SK-N-SH (cell line): Measurements from ENCODE around the gene MAP3K8. TPM values are rescaled to one million over a fixed set of nuclear protein-coding genes. Genes with fewer than 3 reads are reported as not detected.

Source experiments
- CTCF ChIA-PET: fragments of 300-600, 350-600 bp; formaldehyde crosslinking; extraction: SDS; loops from one replicate; lab custom pipeline; 2021; lab: Yijun Ruan, JAX
- POLR2A ChIA-PET: fragments of 350-600 bp; sonication (Branson Sonifier 250); formaldehyde crosslinking; extraction: SDS; loops from one replicate; lab custom pipeline; 2020; ENCODE audit warnings: antibody characterized with exemption, inconsistent platforms; lab: Yijun Ruan, JAX
- DNase-seq: peaks from one replicate; pipeline ENCODE4 v3.0.0; 2012
- H2AFZ ChIP-seq: fragments of 200-600 bp; sonication (generic); 2 replicates; pipeline ENCODE4 v1.8.1; 2016; ENCODE audit warnings: antibody characterized with exemption, mild to moderate bottlenecking, low read depth
- H3F3A ChIP-seq: fragments of 200-600 bp; sonication (generic); replicated peaks from 2 replicates; pipeline ENCODE3; 2016; ENCODE audit warnings: antibody characterized with exemption, mild to moderate bottlenecking; ENCODE audit not compliant: insufficient read depth
- H3K27ac ChIP-seq, 2 experiments: fragments of 200-500 bp in 1 of 2; fragments of 200-600 bp in 1 of 2; sonication (Bioruptor generic) in 1 of 2; sonication (generic), shearing (Covaris generic) in 1 of 2; 2 replicates each; pipeline versions ENCODE4 v1.5.1 to v1.6.1; 2014 to 2016; ENCODE audit warnings: low read depth in 2 of 2, inconsistent platforms in 1 of 2, low read length in 1 of 2, mild to moderate bottlenecking in 1 of 2, mixed read lengths in 1 of 2
- H3K27me3 ChIP-seq: fragments of 200-600 bp; sonication (generic), shearing (Covaris generic); 2 replicates; pipeline ENCODE4 v1.6.1; 2016; ENCODE audit warnings: mixed run types; ENCODE audit not compliant: insufficient read depth
- H3K36me3 ChIP-seq, 2 experiments: fragments of 200-500 bp in 1 of 2; fragments of 200-600 bp in 1 of 2; sonication (Bioruptor generic) in 1 of 2; sonication (generic) in 1 of 2; replicated peaks in 1 of 2; 2 replicates each; pipeline versions ENCODE3 to v1.5.1; 2014 to 2016; ENCODE audit warnings: low read length in 1 of 2, mild to moderate bottlenecking in 1 of 2; ENCODE audit not compliant: insufficient read depth in 2 of 2, control insufficient read depth in 1 of 2
- H3K4me1 ChIP-seq, 2 experiments: fragments of 200-500 bp in 1 of 2; fragments of 200-600 bp in 1 of 2; sonication (Bioruptor generic) in 1 of 2; sonication (generic), shearing (Covaris generic) in 1 of 2; 2 replicates each; pipeline versions ENCODE4 v1.5.1 to v1.6.1; 2014 to 2016; ENCODE audit warnings: low read depth in 1 of 2, low read length in 1 of 2, mixed run types in 1 of 2; ENCODE audit not compliant: insufficient read depth in 2 of 2, control insufficient read depth in 1 of 2
- H3K4me2 ChIP-seq: fragments of 200-600 bp; sonication (generic), shearing (Covaris generic); 2 replicates; pipeline ENCODE4 v1.6.1; 2017; ENCODE audit warnings: mixed run types
- H3K4me3 ChIP-seq, 2 experiments: fragments of 200-500 bp in 1 of 2; fragments of 200-600 bp in 1 of 2; sonication (Bioruptor generic) in 1 of 2; sonication (generic), shearing (Covaris generic) in 1 of 2; 2 replicates each; pipeline versions ENCODE4 v1.5.1 to v1.8.1; 2014 to 2016; ENCODE audit warnings: low read depth in 2 of 2, inconsistent platforms in 1 of 2, low read length in 1 of 2, mild to moderate bottlenecking in 1 of 2, mixed read lengths in 1 of 2, moderate library complexity in 1 of 2
- H3K79me2 ChIP-seq: fragments of 200-600 bp; sonication (generic); 2 replicates; pipeline ENCODE4 v1.8.1; 2017; ENCODE audit warnings: mild to moderate bottlenecking; ENCODE audit not compliant: insufficient read depth
- H3K9ac ChIP-seq: fragments of 200-600 bp; sonication (generic); 2 replicates; pipeline ENCODE4 v1.6.1; 2017; ENCODE audit warnings: mixed run types
- H3K9me2 ChIP-seq: fragments of 200-600 bp; sonication (generic); 2 replicates; pipeline ENCODE4 v1.6.1; 2017; ENCODE audit warnings: mixed run types
- H3K9me3 ChIP-seq: fragments of 200-600 bp; sonication (generic); 2 replicates; pipeline ENCODE4 v1.6.1; 2017; ENCODE audit warnings: mixed run types, mild to moderate bottlenecking, moderate library complexity
- H4K20me1 ChIP-seq: fragments of 200-600 bp; sonication (generic); 2 replicates; pipeline ENCODE4 v1.6.1; 2017; ENCODE audit warnings: mild to moderate bottlenecking, mixed run types; ENCODE audit not compliant: insufficient read depth
- CHD2 ChIP-seq: fragments of 150-350 bp; IDR thresholded peaks from 2 replicates; pipeline ENCODE4 v1.6.1; 2018; ENCODE audit warnings: low read length; ENCODE audit not compliant: partially characterized antibody
- CTCF ChIP-seq: fragments of 200-600 bp; sonication (generic); IDR thresholded peaks from 2 replicates; pipeline ENCODE4 v1.6.1; 2017; ENCODE audit warnings: antibody characterized with exemption, mild to moderate bottlenecking, moderate library complexity
- EP300 ChIP-seq, 2 experiments: IDR thresholded peaks; 2 replicates each; pipeline versions ENCODE4 v1.4.0 to v1.6.1; 2012; ENCODE audit warnings: borderline replicate concordance in 1 of 2, low read depth in 1 of 2, low read length in 1 of 2
- EZH2phosphoT487 ChIP-seq: fragments of 200-600 bp; sonication (generic); IDR thresholded peaks from 2 replicates; pipeline ENCODE4 v1.6.1; 2017; ENCODE audit warnings: low read depth, mixed run types, mild to moderate bottlenecking, antibody characterized with exemption, moderate library complexity, borderline replicate concordance
- FOXM1 ChIP-seq: IDR thresholded peaks from 2 replicates; pipeline ENCODE4 v1.4.0; 2012; ENCODE audit warnings: low read depth, mild to moderate bottlenecking
- JUND ChIP-seq: IDR thresholded peaks from 2 replicates; pipeline ENCODE4 v1.4.0; 2012
- MEF2A ChIP-seq: IDR thresholded peaks from 2 replicates; pipeline ENCODE4 v1.4.0; 2012; ENCODE audit warnings: low read depth, borderline replicate concordance
- MXI1 ChIP-seq: IDR thresholded peaks from 2 replicates; pipeline ENCODE4 v1.6.1; 2012; ENCODE audit warnings: mild to moderate bottlenecking, low read depth, low read length, improper control_type of control experiment
- PBX3 ChIP-seq: IDR thresholded peaks from 2 replicates; pipeline ENCODE4; 2012
- RFX5 ChIP-seq: IDR thresholded peaks from 2 replicates; pipeline ENCODE4 v1.6.1; 2012; ENCODE audit warnings: mild to moderate bottlenecking, improper control_type of control experiment, low read length
- USF1 ChIP-seq: IDR thresholded peaks from 2 replicates; pipeline ENCODE4 v1.4.0; 2012; ENCODE audit warnings: low read depth, borderline replicate concordance
- USF2 ChIP-seq: fragments of 150-350 bp; IDR thresholded peaks from 2 replicates; pipeline ENCODE4 v1.6.1; 2017; ENCODE audit warnings: antibody characterized with exemption, low read length, low read depth, borderline replicate concordance
- WGBS: methylation state at CpG from one replicate; pipeline ENCODE4 v1.1.6; 2017; ENCODE audit warnings: low lambda C conversion rate; 5-methylcytosine and 5-hydroxymethylcytosine counted together
- polyA plus RNA-seq, 3 experiments: library from polyadenylated mRNA; depleted of rRNA; stranded (reverse); fragments of >200 nt; gene quantifications; 2 replicates each; pipeline ENCODE4 v1.2.3, GENCODE V29; 2012
- TF ChIP-seq, protein P1 (sequence below): fragments of 150-350 bp; IDR thresholded peaks from 2 replicates; pipeline ENCODE4 v1.6.1; 2016; ENCODE audit warnings: mild to moderate bottlenecking, low read depth, low read length
- TF ChIP-seq, protein P2 (sequence below): IDR thresholded peaks from 2 replicates; pipeline ENCODE4 v1.4.0; 2012; ENCODE audit warnings: low read depth, borderline replicate concordance

Gene MAP3K8
- polyA plus RNA-seq, 1 of the 3 experiments (the other 2 are of a cell fraction): 3.7 TPM

- H4K20me1 ChIP-seq: no peaks in the 10 kb centered on the region
- no peaks in the 10 kb centered on the region for H3K9me3 ChIP-seq
- no peaks in the 10 kb centered on the region for H3K27me3 ChIP-seq
- H3K4me2 ChIP-seq: no peak overlapping the region
- CTCF ChIA-PET: no interaction called here
- no peaks in the 10 kb centered on the region for H3K9me2 ChIP-seq
- TF ChIP-seq EP300 (IDR thresholded peaks at IDR 0.05; ENCODE audit: borderline replicate concordance in 1 of 2, low read depth in 1 of 2, low read length in 1 of 2) (no peak), PBX3 (no peak), FOXM1 (no peak), CTCF (no peak), MEF2A (no peak), USF1 (no peak)
- TF ChIP-seq, protein P1, sequence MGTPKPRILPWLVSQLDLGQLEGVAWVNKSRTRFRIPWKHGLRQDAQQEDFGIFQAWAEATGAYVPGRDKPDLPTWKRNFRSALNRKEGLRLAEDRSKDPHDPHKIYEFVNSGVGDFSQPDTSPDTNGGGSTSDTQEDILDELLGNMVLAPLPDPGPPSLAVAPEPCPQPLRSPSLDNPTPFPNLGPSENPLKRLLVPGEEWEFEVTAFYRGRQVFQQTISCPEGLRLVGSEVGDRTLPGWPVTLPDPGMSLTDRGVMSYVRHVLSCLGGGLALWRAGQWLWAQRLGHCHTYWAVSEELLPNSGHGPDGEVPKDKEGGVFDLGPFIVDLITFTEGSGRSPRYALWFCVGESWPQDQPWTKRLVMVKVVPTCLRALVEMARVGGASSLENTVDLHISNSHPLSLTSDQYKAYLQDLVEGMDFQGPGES: no peak
- H3K79me2 ChIP-seq: no peaks in the 10 kb centered on the region
- POLR2A ChIA-PET: no interaction called here
- no peak overlapping the region for H2AFZ ChIP-seq
- H3K36me3 ChIP-seq: no peaks in the 10 kb centered on the region
- H3K4me1 ChIP-seq: no peaks in the 10 kb centered on the region
- no peak for DNase-seq
- no peak overlapping the region for H3K27ac ChIP-seq
- no peak overlapping the region for H3K9ac ChIP-seq
- H3F3A ChIP-seq: no peaks in the 10 kb centered on the region
- H3K4me3 ChIP-seq: no peak overlapping the region
Measured at GRCh38 chr10:30481603-30482002, 47.6 kb downstream of the MAP3K8 start.

- no peak overlapping the region for H3K4me2 ChIP-seq
- ChIA-PET POLR2A (no interaction called here), CTCF (interaction anchor here (1.6 kb wide), 1 partner anchor 96 kb away, joined by 4 read pairs; no protein-coding TSS in a partner anchor)
- no peaks in the 10 kb centered on the region for H3K9me2 ChIP-seq
- no peaks in the 10 kb centered on the region for H3F3A ChIP-seq
- H2AFZ ChIP-seq: no peak overlapping the region
- no peaks in the 10 kb centered on the region for H3K9me3 ChIP-seq
- no peak overlapping the region for H3K9ac ChIP-seq
- H3K4me3 ChIP-seq: no peak overlapping the region
- 59% methylated on average over 6 of the region's 6 CpGs for WGBS
- no peaks in the 10 kb centered on the region for H4K20me1 ChIP-seq
- H3K36me3 ChIP-seq: no peaks in the 10 kb centered on the region
- no peaks in the 10 kb centered on the region for H3K27me3 ChIP-seq
- H3K79me2 ChIP-seq: no peaks in the 10 kb centered on the region
- H3K27ac ChIP-seq: no peak overlapping the region
- DNase-seq: no peak
- no peaks in the 10 kb centered on the region; a peak in 1 of 4 replicates for H3K4me1 ChIP-seq
- TF ChIP-seq MEF2A (no peak), EZH2phosphoT487 (no peak), USF2 (no peak), CTCF (no peak), RFX5 (no peak), MXI1 (no peak), CHD2 (no peak), JUND (no peak)
- TF ChIP-seq, protein P2, sequence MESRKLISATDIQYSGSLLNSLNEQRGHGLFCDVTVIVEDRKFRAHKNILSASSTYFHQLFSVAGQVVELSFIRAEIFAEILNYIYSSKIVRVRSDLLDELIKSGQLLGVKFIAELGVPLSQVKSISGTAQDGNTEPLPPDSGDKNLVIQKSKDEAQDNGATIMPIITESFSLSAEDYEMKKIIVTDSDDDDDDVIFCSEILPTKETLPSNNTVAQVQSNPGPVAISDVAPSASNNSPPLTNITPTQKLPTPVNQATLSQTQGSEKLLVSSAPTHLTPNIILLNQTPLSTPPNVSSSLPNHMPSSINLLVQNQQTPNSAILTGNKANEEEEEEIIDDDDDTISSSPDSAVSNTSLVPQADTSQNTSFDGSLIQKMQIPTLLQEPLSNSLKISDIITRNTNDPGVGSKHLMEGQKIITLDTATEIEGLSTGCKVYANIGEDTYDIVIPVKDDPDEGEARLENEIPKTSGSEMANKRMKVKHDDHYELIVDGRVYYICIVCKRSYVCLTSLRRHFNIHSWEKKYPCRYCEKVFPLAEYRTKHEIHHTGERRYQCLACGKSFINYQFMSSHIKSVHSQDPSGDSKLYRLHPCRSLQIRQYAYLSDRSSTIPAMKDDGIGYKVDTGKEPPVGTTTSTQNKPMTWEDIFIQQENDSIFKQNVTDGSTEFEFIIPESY: no peak
- TF ChIP-seq, protein P1: no peak
Measured at GRCh38 chr10:30488316-30488715, 54.3 kb downstream of the MAP3K8 start.
